Measurements from ENCODE around the gene CCDC121.

CCDC121 gene

GRCh38 chr2:27581417-27582128 lies 47.2 kb downstream of the CCDC121 start:
- no peak for DNase-seq

All from NCI-H526 (cell line).